ENCODE data around the gene LTV1. TPM values are rescaled to one million over a fixed set of nuclear protein-coding genes. Genes with fewer than 3 reads are reported as not detected.

The LTV1 gene
- total and polyA plus RNA-seq, 2 of the 8 experiments (the other 6 are each of a cell fraction or from before 2014, with no cell fraction given), result 8.0 to 46.9 TPM

- no peaks in the 10 kb centered on the region for H3K9me3 ChIP-seq (ENCODE audit: insufficient read depth in 2 of 2, low read depth in 1 of 2, low read length in 1 of 2)
- H3K9ac ChIP-seq (replicated peaks in 1 of 4; ENCODE audit: extremely low read depth in 1 of 4, low read depth in 3 of 4, low read length in 3 of 4), result no peak overlapping the region
- no peak overlapping the region for H3K56ac ChIP-seq (replicated peaks; ENCODE audit: insufficient read length, low read depth, low read length)
- no peak overlapping the region for H3K23ac ChIP-seq (ENCODE audit: insufficient read length)
- ChIA-PET CTCF (ENCODE audit: partially characterized antibody) (interaction anchor here (0.6 to 1.4 kb wide), 2 partner anchors 84 to 168 kb away, joined by 4 to 5 read pairs; no protein-coding TSS in a partner anchor), POLR2A (ENCODE audit: partially characterized antibody) (interaction anchor here (1.6 to 3.3 kb wide), 3 partner anchors 9 to 13 kb away, joined by 5 to 20 read pairs (median 10); partner anchors contain the start of gene LTV1)
- no peaks in the 10 kb centered on the region; a peak in 1 of 4 replicates for H3K79me2 ChIP-seq (ENCODE audit: control insufficient read depth in 1 of 2, insufficient read depth in 2 of 2, low read length in 2 of 2)
- H3K23me2 ChIP-seq (ENCODE audit: low read depth, low read length), result no peaks in the 10 kb centered on the region
- WGBS, 2 experiments (ENCODE audit: extremely low coverage in 1 of 2, insufficient coverage in 1 of 2, insufficient read length in 1 of 2, insufficient replicate concordance in 2 of 2, low coverage in 1 of 2, low lambda C conversion rate in 2 of 2, missing lambda C conversion rate in 1 of 2), result 97% methylated on average over 5 of the region's 5 CpGs; no CpG with 5 or more reads in 1 of the 2 experiments
- no peak overlapping the region for H3K4ac ChIP-seq (replicated peaks; ENCODE audit: insufficient read length, low read depth, low read length)
- H3K4me2 ChIP-seq (ENCODE audit: insufficient read depth in 1 of 2, low read depth in 2 of 2, low read length in 2 of 2), result no peak overlapping the region
- TF ChIP-seq USF2 (IDR thresholded peaks at IDR 0.05; ENCODE audit: low read length) (no peak), POLR2AphosphoS5 (IDR thresholded peaks at IDR 0.05; ENCODE audit: low read depth, low read length) (no peak), BRCA1 (IDR thresholded peaks at IDR 0.05; ENCODE audit: low read depth, low read length) (no peak)
- no peak overlapping the region for H2BK15ac ChIP-seq (ENCODE audit: low read length)
- no peak overlapping the region for H2BK20ac ChIP-seq (ENCODE audit: low read length)
- no peak overlapping the region for H2BK5ac ChIP-seq (ENCODE audit: low read depth, low read length)
- H3K14ac ChIP-seq (ENCODE audit: insufficient read length), result no peak overlapping the region
- no peak overlapping the region for H4K5ac ChIP-seq (ENCODE audit: insufficient read length, low read depth, low read length)
- no peak overlapping the region for H3K18ac ChIP-seq (ENCODE audit: extremely low read depth, low read length)
- H4K8ac ChIP-seq (ENCODE audit: extremely low read depth, insufficient read depth, low read length), result no peak overlapping the region
- H3K4me3 ChIP-seq (ENCODE audit: extremely low read depth in 1 of 4, insufficient read depth in 2 of 4, low read depth in 3 of 4, low read length in 4 of 4), result no peak overlapping the region
- no peaks in the 10 kb centered on the region for H4K20me1 ChIP-seq (replicated peaks in 1 of 2; ENCODE audit: control insufficient read depth in 1 of 2, insufficient read depth in 2 of 2, low read length in 2 of 2)
- no peaks in the 10 kb centered on the region for H3K79me1 ChIP-seq (ENCODE audit: low read depth, low read length)
- no peak overlapping the region for H4K91ac ChIP-seq (replicated peaks; ENCODE audit: insufficient read length, low read length)
- H3K27ac ChIP-seq (ENCODE audit: low read depth, low read length), result no peak overlapping the region
- FAIRE-seq (no peak), DNase-seq (ENCODE audit: low read depth in 1 of 2, low spot score in 2 of 2) (no peak)
- H3K4me1 ChIP-seq (replicated peaks in 1 of 4; ENCODE audit: control insufficient read depth in 3 of 4, insufficient read depth in 4 of 4, low read length in 3 of 4), result no peaks in the 10 kb centered on the region
- H2AFZ ChIP-seq (ENCODE audit: low read length), result no peak overlapping the region
- H3K36me3 ChIP-seq (ENCODE audit: control insufficient read depth in 2 of 4, insufficient read depth in 4 of 4, low read length in 3 of 4), result peaks cover 11 to 70% (median 34%) of the 10 kb centered on the region in 4 experiments; a peak in 7 of 8 replicates
- H3K27me3 ChIP-seq (replicated peaks in 1 of 4; ENCODE audit: control insufficient read depth in 3 of 4, extremely low read depth in 1 of 4, insufficient read depth in 3 of 4, low read length in 3 of 4), result no peaks in the 10 kb centered on the region
- H2BK120ac ChIP-seq (replicated peaks; ENCODE audit: low read depth, low read length), result no peak overlapping the region
- H2BK12ac ChIP-seq (ENCODE audit: low read depth, low read length), result no peak overlapping the region
- H2AK5ac ChIP-seq (ENCODE audit: low read depth, low read length), result no peak overlapping the region
These were observed 14.5 kb downstream of the LTV1 start for GRCh38 chr6:143857651-143858050.

All from H1 (cell line).